Chondrocyte (in vitro differentiated cells): ENCODE results near the gene YWHAB. TPM values are rescaled to one million over a fixed set of nuclear protein-coding genes. Genes with fewer than 3 reads are reported as not detected.

Source experiments
- DNase-seq: peaks from one replicate; pipeline ENCODE4 v3.0.0; 2021; ENCODE audit warnings: mixed read lengths, low spot score
- H3K27ac Mint-ChIP-seq: one replicate; pipeline ENCODE4 v1.8.0; 2021; ENCODE audit warnings: mild to moderate bottlenecking, moderate library complexity, mixed read lengths; ENCODE audit not compliant: unreplicated experiment
- H3K27me3 Mint-ChIP-seq: 2 replicates; pipeline ENCODE4 v1.8.0; 2021; ENCODE audit warnings: low read depth, mixed read lengths
- H3K36me3 Mint-ChIP-seq: 2 replicates; pipeline ENCODE4 v1.8.0; 2021; ENCODE audit warnings: low read depth, mixed read lengths
- H3K4me1 Mint-ChIP-seq: 2 replicates; pipeline ENCODE4 v1.8.0; 2021; ENCODE audit warnings: low read depth, mild to moderate bottlenecking, mixed read lengths
- H3K4me3 Mint-ChIP-seq: one replicate; pipeline ENCODE4 v1.8.0; 2021; ENCODE audit warnings: mild to moderate bottlenecking, moderate library complexity, mixed read lengths; ENCODE audit not compliant: unreplicated experiment
- H3K9me3 Mint-ChIP-seq: 2 replicates; pipeline ENCODE4 v1.8.0; 2021; ENCODE audit warnings: low read depth, mixed read lengths
- CTCF ChIP-seq: fragments of 200-600 bp; sonication (generic); IDR thresholded peaks from 2 replicates; pipeline ENCODE4 v1.5.0; 2021; ENCODE audit warnings: antibody characterized with exemption, mild to moderate bottlenecking, moderate library complexity
- total RNA-seq: library from RNA; stranded (reverse); gene quantifications from 3 replicates; pipeline ENCODE4 v1.2.1, GENCODE V29; 2021

Gene YWHAB
- total RNA-seq, 1 donor from 2014 or later, result 201 TPM

GRCh38 chr20:44952731-44953130 is 67.2 kb downstream of the YWHAB start:
- H3K36me3 Mint-ChIP-seq, result peaks cover 57% of the 10 kb centered on the region
- no peaks in the 10 kb centered on the region for H3K4me1 Mint-ChIP-seq

GRCh38 chr20:44954211-44954610 is 68.7 kb downstream of the YWHAB start:
- Mint-ChIP-seq H3K36me3 (peaks cover 54% of the 10 kb centered on the region), H3K27me3 (no peaks in the 10 kb centered on the region), H3K9me3 (no peaks in the 10 kb centered on the region), H3K27ac (no peak overlapping the region), H3K4me3 (no peak overlapping the region), H3K4me1 (peaks cover 13% of the 10 kb centered on the region)
- no peak for TF ChIP-seq CTCF
- no peak for DNase-seq

More at GRCh38 chr20:44952731-44953130, 67.2 kb downstream of the YWHAB start:
- TF ChIP-seq CTCF, result no peak
- H3K27me3 Mint-ChIP-seq, result no peaks in the 10 kb centered on the region
- H3K27ac Mint-ChIP-seq, result no peak overlapping the region
- DNase-seq, result no peak
- no peaks in the 10 kb centered on the region for H3K9me3 Mint-ChIP-seq
- no peak overlapping the region for H3K4me3 Mint-ChIP-seq

GRCh38 chr20:44955270-44955669 is 69.8 kb downstream of the YWHAB start:
- Mint-ChIP-seq H3K36me3 (peaks cover 50% of the 10 kb centered on the region), H3K27ac (no peak overlapping the region)

GRCh38 chr20:44956410-44956809 is 70.9 kb downstream of the YWHAB start:
- Mint-ChIP-seq H3K4me1 (peaks cover 23% of the 10 kb centered on the region), H3K27me3 (no peaks in the 10 kb centered on the region), H3K27ac (no peak overlapping the region), H3K9me3 (no peaks in the 10 kb centered on the region), H3K36me3 (peaks cover 42% of the 10 kb centered on the region), H3K4me3 (no peak overlapping the region)
- TF ChIP-seq CTCF, result no peak
- no peak for DNase-seq

More at GRCh38 chr20:44955270-44955669, 69.8 kb downstream of the YWHAB start:
- TF ChIP-seq CTCF, result no peak
- no peak for DNase-seq
- Mint-ChIP-seq H3K4me1 (peaks cover 19% of the 10 kb centered on the region), H3K4me3 (no peak overlapping the region), H3K9me3 (no peaks in the 10 kb centered on the region), H3K27me3 (no peaks in the 10 kb centered on the region)

Other genes with a start within 250 kb of the YWHAB start
- 10.6 to 12.1 TPM (median 11.4 TPM) in 3 replicates for gene ADA, start 234.0 kb upstream of the YWHAB start, total RNA-seq
- 1.6 to 1.7 TPM (median 1.7 TPM) in 3 replicates for gene CCN5, start 170.3 kb upstream of the YWHAB start, total RNA-seq
- gene KCNK15, start 139.8 kb upstream of the YWHAB start, total RNA-seq, result 0.59 to 1.6 TPM (median 0.77 TPM) in 3 replicates
- 1.4 to 2.1 TPM (median 1.7 TPM) in 3 replicates for gene RIMS4, start 75.2 kb upstream of the YWHAB start, total RNA-seq
- 31.4 to 39.3 TPM (median 31.9 TPM) in 3 replicates for gene PABPC1L, start 24.4 kb downstream of the YWHAB start, total RNA-seq
- 16.2 to 18.8 TPM (median 16.4 TPM) in 3 replicates for gene TOMM34, start 74.7 kb downstream of the YWHAB start, total RNA-seq
- 21.7 to 24.2 TPM (median 23.4 TPM) in 3 replicates for gene STK4, start 80.8 kb downstream of the YWHAB start, total RNA-seq
- gene KCNS1, start 215.4 kb downstream of the YWHAB start, total RNA-seq, result 0.55 to 1.1 TPM (median 0.59 TPM) in 3 replicates
- not detected in 3 replicates for gene WFDC5, start 229.5 kb downstream of the YWHAB start, total RNA-seq
- not detected in 3 replicates for gene WFDC12, start 238.8 kb downstream of the YWHAB start, total RNA-seq